NCI-H748 (cell line): ENCODE data around the gene ATXN7.

Source experiments
- DNase-seq: peaks from one replicate; lab custom pipeline; 2025; ENCODE audit not compliant: unreplicated experiment; lab: John Stamatoyannopoulos, UW

Gene ATXN7

GRCh38 chr3:63933459-63933858, 69.8 kb downstream of the ATXN7 start:
- DNase-seq: no peak

GRCh38 chr3:63934041-63934866, 70.6 kb downstream of the ATXN7 start:
- DNase-seq: no peak

GRCh38 chr3:63936925-63937324, 73.3 kb downstream of the ATXN7 start:
- peak; percentile 39 for DNase-seq

GRCh38 chr3:63937661-63938651, 74.3 kb downstream of the ATXN7 start:
- DNase-seq: peak; percentile 7

GRCh38 chr3:63940389-63940757, 76.7 kb downstream of the ATXN7 start:
- no peak for DNase-seq

GRCh38 chr3:63942528-63942927, 78.9 kb downstream of the ATXN7 start:
- DNase-seq: no peak

GRCh38 chr3:63943678-63944077, 80.0 kb downstream of the ATXN7 start:
- no peak for DNase-seq

GRCh38 chr3:63945558-63946096, 82.0 kb downstream of the ATXN7 start:
- no peak for DNase-seq

GRCh38 chr3:63946753-63947152, 83.1 kb downstream of the ATXN7 start:
- no peak for DNase-seq

GRCh38 chr3:63947594-63947993, 83.9 kb downstream of the ATXN7 start:
- DNase-seq: no peak

- no peak for DNase-seq
Observed at GRCh38 chr3:63949005-63949404, 85.3 kb downstream of the ATXN7 start.

GRCh38 chr3:63950698-63951097, 87.0 kb downstream of the ATXN7 start:
- DNase-seq: no peak

GRCh38 chr3:63951492-63952247, 88.0 kb downstream of the ATXN7 start:
- DNase-seq: no peak

- no peak for DNase-seq
Observed at GRCh38 chr3:63952248-63952594, 88.6 kb downstream of the ATXN7 start.

GRCh38 chr3:63954182-63954581, 90.5 kb downstream of the ATXN7 start:
- DNase-seq: no peak

- no peak for DNase-seq
Observed at GRCh38 chr3:63955036-63955650, 91.5 kb downstream of the ATXN7 start.

GRCh38 chr3:63955830-63956545, 92.3 kb downstream of the ATXN7 start:
- no peak for DNase-seq

- no peak for DNase-seq
Observed at GRCh38 chr3:63959146-63959545, 95.5 kb downstream of the ATXN7 start.

- DNase-seq: peak; percentile 33
Observed at GRCh38 chr3:63960048-63960711, 96.5 kb downstream of the ATXN7 start.
